ENCODE measurements around the gene EFNA5. TPM values are rescaled to one million over a fixed set of nuclear protein-coding genes. Genes with fewer than 3 reads are reported as not detected.

EFNA5 gene
- polyA plus RNA-seq, 1 donor from 2014 or later: 4.2 TPM

- no peak overlapping the region for H3K4me3 ChIP-seq (ENCODE audit: low read length)
- H3K27me3 ChIP-seq (ENCODE audit: insufficient read depth, low read depth, low read length): no peaks in the 10 kb centered on the region
- H3K4me2 ChIP-seq (ENCODE audit: low read length): no peak overlapping the region
- H3K27ac ChIP-seq (ENCODE audit: low read length): no peak overlapping the region
- TF ChIP-seq EZH2 (IDR thresholded peaks at IDR 0.05; ENCODE audit: borderline replicate concordance, insufficient read depth, low read length, poor library complexity, severe bottlenecking) (no peak), POLR2AphosphoS5 (IDR thresholded peaks at IDR 0.05) (no peak), SMC3 (conservative IDR thresholded peaks at IDR 0.05; ENCODE audit: poor library complexity) (no peak), RAD21 (conservative IDR thresholded peaks at IDR 0.05) (no peak), TAF1 (IDR thresholded peaks at IDR 0.05; ENCODE audit: low read depth) (no peak), REST (IDR thresholded peaks at IDR 0.05; ENCODE audit: borderline replicate concordance) (no peak), EP300 (conservative IDR thresholded peaks at IDR 0.05; ENCODE audit: poor library complexity, severe bottlenecking) (no peak), MXI1 (conservative IDR thresholded peaks at IDR 0.05; ENCODE audit: poor library complexity, severe bottlenecking) (no peak), CTCF (IDR thresholded peaks at IDR 0.05; ENCODE audit: poor library complexity, severe bottlenecking) (no peak)
- H3F3A ChIP-seq (ENCODE audit: insufficient read depth, low read length, poor library complexity, severe bottlenecking): no peaks in the 10 kb centered on the region
- H3K36me3 ChIP-seq (ENCODE audit: insufficient read depth, low read length): no peaks in the 10 kb centered on the region
- H2AFZ ChIP-seq (ENCODE audit: low read depth, low read length): no peak overlapping the region
- H3K9me3 ChIP-seq (ENCODE audit: low read length): no peaks in the 10 kb centered on the region
- no peaks in the 10 kb centered on the region for H4K20me1 ChIP-seq (ENCODE audit: insufficient read depth)
- no peak overlapping the region for H3K9ac ChIP-seq (ENCODE audit: low read length)
- H3K9me2 ChIP-seq (ENCODE audit: insufficient read depth, low read length): no peaks in the 10 kb centered on the region
- no peaks in the 10 kb centered on the region for H3K79me2 ChIP-seq (replicated peaks; ENCODE audit: insufficient read depth, low read length)
Measured at GRCh38 chr5:107341376-107342084, 329.2 kb downstream of the EFNA5 start.

GRCh38 chr5:107340631-107341030, 330.1 kb downstream of the EFNA5 start:
- Histone ChIP-seq H3K9me2 (ENCODE audit: insufficient read depth, low read length) (no peaks in the 10 kb centered on the region), H3K4me3 (ENCODE audit: low read length) (no peak overlapping the region), H3K27ac (ENCODE audit: low read length) (no peak overlapping the region), H2AFZ (ENCODE audit: low read depth, low read length) (no peak overlapping the region), H3K9me3 (ENCODE audit: low read length) (no peaks in the 10 kb centered on the region), H3K4me2 (ENCODE audit: low read length) (no peak overlapping the region), H3K36me3 (ENCODE audit: insufficient read depth, low read length) (no peaks in the 10 kb centered on the region), H3K9ac (ENCODE audit: low read length) (no peak overlapping the region), H3F3A (ENCODE audit: insufficient read depth, low read length, poor library complexity, severe bottlenecking) (no peaks in the 10 kb centered on the region), H4K20me1 (ENCODE audit: insufficient read depth) (no peaks in the 10 kb centered on the region), H3K27me3 (ENCODE audit: insufficient read depth, low read depth, low read length) (no peaks in the 10 kb centered on the region), H3K79me2 (replicated peaks; ENCODE audit: insufficient read depth, low read length) (no peaks in the 10 kb centered on the region)
- TF ChIP-seq EP300 (conservative IDR thresholded peaks at IDR 0.05; ENCODE audit: poor library complexity, severe bottlenecking) (no peak), TAF1 (IDR thresholded peaks at IDR 0.05; ENCODE audit: low read depth) (no peak), SMC3 (conservative IDR thresholded peaks at IDR 0.05; ENCODE audit: poor library complexity) (no peak), REST (IDR thresholded peaks at IDR 0.05; ENCODE audit: borderline replicate concordance) (no peak), RAD21 (conservative IDR thresholded peaks at IDR 0.05) (no peak), MXI1 (conservative IDR thresholded peaks at IDR 0.05; ENCODE audit: poor library complexity, severe bottlenecking) (no peak), EZH2 (IDR thresholded peaks at IDR 0.05; ENCODE audit: borderline replicate concordance, insufficient read depth, low read length, poor library complexity, severe bottlenecking) (no peak), CTCF (IDR thresholded peaks at IDR 0.05; ENCODE audit: poor library complexity, severe bottlenecking) (no peak), POLR2AphosphoS5 (IDR thresholded peaks at IDR 0.05) (no peak)

Data from neural cell (in vitro differentiated cells).